ENCODE measurements around the gene AGBL2. TPM values are rescaled to one million over a fixed set of nuclear protein-coding genes. Genes with fewer than 3 reads are reported as not detected.

Gene AGBL2
- total RNA-seq, 1 experiment from 2014 or later: not detected

GRCh38 chr11:47672283-47672730, 42.9 kb downstream of the AGBL2 start:
- intact Hi-C loops (cut with micrococcal nuclease): no loop called here
- Histone ChIP-seq H3K4me1 (ENCODE audit: control insufficient read depth in 1 of 2, insufficient read depth in 2 of 2, low read length in 2 of 2) (peaks cover 2 to 9% of the 10 kb centered on the region in 2 experiments; a peak in 3 of 4 replicates), H4K20me1 (ENCODE audit: insufficient read depth) (no peaks in the 10 kb centered on the region), H3K9ac (ENCODE audit: low read length) (no peak overlapping the region), H3K4me3 (replicated peaks in 1 of 2; ENCODE audit: low read depth in 1 of 2, low read length in 2 of 2) (no peak overlapping the region), H2AFZ (ENCODE audit: low read depth, low read length, poor library complexity, severe bottlenecking) (no peak overlapping the region), H3K79me2 (ENCODE audit: insufficient read depth, low read length) (no peaks in the 10 kb centered on the region), H3K9me2 (ENCODE audit: insufficient read depth) (no peaks in the 10 kb centered on the region), H3K36me3 (ENCODE audit: control insufficient read depth in 1 of 2, insufficient read depth in 2 of 2, low read length in 2 of 2) (no peaks in the 10 kb centered on the region), H3K27me3 (ENCODE audit: insufficient read depth, low read length) (no peaks in the 10 kb centered on the region), H3K27ac (ENCODE audit: low read depth, low read length) (no peak overlapping the region), H3K9me3 (ENCODE audit: control insufficient read depth in 1 of 2, insufficient read depth in 1 of 2, low read depth in 1 of 2, low read length in 2 of 2) (no peaks in the 10 kb centered on the region), H3K4me2 (ENCODE audit: low read length) (peak overlapping the region; percentile 40; the same call in 1 of the 2 replicates)
- ATAC-seq (peak; percentile 42; the same call in 1 of the 2 replicates), DNase-seq (ENCODE audit: low read depth, low spot score) (no peak)
- CTCF ChIA-PET: no interaction called here
- POLR2A ChIA-PET: no interaction called here
- no peak for TF ChIP-seq CEBPB (IDR thresholded peaks at IDR 0.05; ENCODE audit: low read depth)
- TF ChIP-seq EZH2 (IDR thresholded peaks at IDR 0.05): no peak
- no peak for TF ChIP-seq ZFX (IDR thresholded peaks at IDR 0.05)
- no peak for TF ChIP-seq CBX3 (IDR thresholded peaks at IDR 0.05; ENCODE audit: low read depth)
- TF ChIP-seq RAD21 (IDR thresholded peaks at IDR 0.05; ENCODE audit: low read depth): no peak
- no peak for TF ChIP-seq SIN3A (IDR thresholded peaks at IDR 0.05; ENCODE audit: low read depth)
- no TSS peak for BruUV-seq (replicated peaks)
- RAD21 ChIA-PET (ENCODE audit: low non-redundant PET in 1 of 2, low total read pairs in 2 of 2, uncharacterized antibody in 2 of 2, unreplicated experiment in 2 of 2): no interaction called here

GRCh38 chr11:47669856-47670255, 45.3 kb downstream of the AGBL2 start:
- BruUV-seq (replicated peaks): no TSS peak
- TF ChIP-seq YY1 (IDR thresholded peaks at IDR 0.05; ENCODE audit: extremely low read depth, insufficient replicate concordance, low read depth, low read length) (no peak), CBX3 (IDR thresholded peaks at IDR 0.05; ENCODE audit: low read depth) (no peak), EZH2 (IDR thresholded peaks at IDR 0.05) (no peak), REST (IDR thresholded peaks at IDR 0.05; ENCODE audit: low read depth) (no peak), SIN3A (IDR thresholded peaks at IDR 0.05; ENCODE audit: low read depth) (no peak), FOSL1 (IDR thresholded peaks at IDR 0.05; ENCODE audit: low read depth) (no peak), CTCF (IDR thresholded peaks at IDR 0.05 in 2 of 3, conservative IDR thresholded peaks at IDR 0.05 in 1 of 3; ENCODE audit: borderline replicate concordance in 1 of 3, insufficient read depth in 1 of 3, low read depth in 2 of 3, low read length in 2 of 3) (no peak), EZH2phosphoT487 (IDR thresholded peaks at IDR 0.05; ENCODE audit: borderline replicate concordance) (no peak), ATF3 (IDR thresholded peaks at IDR 0.05) (no peak), CEBPB (IDR thresholded peaks at IDR 0.05; ENCODE audit: low read depth) (no peak), EGR1 (IDR thresholded peaks at IDR 0.05; ENCODE audit: low read depth) (no peak)
- Histone ChIP-seq H3K4me3 (replicated peaks in 1 of 2; ENCODE audit: low read depth in 1 of 2, low read length in 2 of 2) (no peak overlapping the region), H3K9ac (ENCODE audit: low read length) (no peak overlapping the region), H3K9me3 (ENCODE audit: control insufficient read depth in 1 of 2, insufficient read depth in 1 of 2, low read depth in 1 of 2, low read length in 2 of 2) (no peaks in the 10 kb centered on the region), H3K4me1 (ENCODE audit: control insufficient read depth in 1 of 2, insufficient read depth in 2 of 2, low read length in 2 of 2) (peaks cover 2 to 15% of the 10 kb centered on the region in 2 experiments; a peak in 3 of 4 replicates), H3K27ac (ENCODE audit: low read depth, low read length) (no peak overlapping the region), H3K36me3 (ENCODE audit: control insufficient read depth in 1 of 2, insufficient read depth in 2 of 2, low read length in 2 of 2) (no peaks in the 10 kb centered on the region), H2AFZ (ENCODE audit: low read depth, low read length, poor library complexity, severe bottlenecking) (no peak overlapping the region), H3K9me2 (ENCODE audit: insufficient read depth) (no peaks in the 10 kb centered on the region), H3K27me3 (ENCODE audit: insufficient read depth, low read length) (no peaks in the 10 kb centered on the region), H3K4me2 (ENCODE audit: low read length) (no peak overlapping the region), H4K20me1 (ENCODE audit: insufficient read depth) (no peaks in the 10 kb centered on the region), H3K79me2 (ENCODE audit: insufficient read depth, low read length) (no peaks in the 10 kb centered on the region)
- ATAC-seq (no peak), DNase-seq (ENCODE audit: low read depth, low spot score) (no peak)
- intact Hi-C loops (cut with micrococcal nuclease): no loop called here
- ChIA-PET CTCF (no interaction called here), POLR2A (no interaction called here), RAD21 (ENCODE audit: low non-redundant PET in 1 of 2, low total read pairs in 2 of 2, uncharacterized antibody in 2 of 2, unreplicated experiment in 2 of 2) (no interaction called here)
